ENCODE results near the gene ZNF598. TPM values are rescaled to one million over a fixed set of nuclear protein-coding genes. Genes with fewer than 3 reads are reported as not detected.

Gene ZNF598
- total RNA-seq, 1 experiment from 2014 or later, result 57.4 TPM

GRCh38 chr16:1991135-1991551 lies 18.5 kb downstream of the ZNF598 start:
- Histone ChIP-seq H2AFZ (ENCODE audit: low read depth, low read length, poor library complexity, severe bottlenecking) (no peak overlapping the region), H3K79me2 (ENCODE audit: insufficient read depth, low read length) (peaks cover under 1% of the 10 kb centered on the region; the same call in 1 of the 2 replicates), H3K9me3 (ENCODE audit: control insufficient read depth in 1 of 2, insufficient read depth in 1 of 2, low read depth in 1 of 2, low read length in 2 of 2) (no peaks in the 10 kb centered on the region), H3K27ac (ENCODE audit: low read depth, low read length) (peak overlapping the region; percentile 65; the same call in 1 of the 2 replicates), H3K27me3 (ENCODE audit: insufficient read depth, low read length) (no peaks in the 10 kb centered on the region), H4K20me1 (ENCODE audit: insufficient read depth) (no peaks in the 10 kb centered on the region), H3K36me3 (ENCODE audit: control insufficient read depth in 1 of 2, insufficient read depth in 2 of 2, low read length in 2 of 2) (peaks cover under 1 to 9% of the 10 kb centered on the region in 2 experiments; a peak in 2 of 4 replicates), H3K4me3 (replicated peaks in 1 of 2; ENCODE audit: low read depth in 1 of 2, low read length in 2 of 2) (no peak overlapping the region), H3K4me1 (ENCODE audit: control insufficient read depth in 1 of 2, insufficient read depth in 2 of 2, low read length in 2 of 2) (peaks cover 11 to 34% of the 10 kb centered on the region in 2 experiments; a peak in 3 of 4 replicates), H3K4me2 (ENCODE audit: low read length) (peak overlapping the region; percentile 67), H3K9me2 (ENCODE audit: insufficient read depth) (no peaks in the 10 kb centered on the region), H3K9ac (ENCODE audit: low read length) (no peak overlapping the region)
- no TSS peak for BruUV-seq (replicated peaks)
- CTCF ChIA-PET, result interaction anchor here (1.6 kb wide), 1 partner anchor 13 kb away, joined by 9 read pairs; no protein-coding TSS in a partner anchor
- POLR2A ChIA-PET, result no interaction called here
- ATAC-seq (no peak), DNase-seq (ENCODE audit: low read depth, low spot score) (no peak)
- intact Hi-C loops (cut with micrococcal nuclease), result no loop called here
- RAD21 ChIA-PET (ENCODE audit: low non-redundant PET in 1 of 2, low total read pairs in 2 of 2, uncharacterized antibody in 2 of 2, unreplicated experiment in 2 of 2), result no interaction called here
- no peak for TF ChIP-seq ELF1 (IDR thresholded peaks at IDR 0.05; ENCODE audit: borderline replicate concordance, low read depth)
- TF ChIP-seq CBX3 (IDR thresholded peaks at IDR 0.05; ENCODE audit: low read depth), result no peak
- no peak for TF ChIP-seq EGR1 (IDR thresholded peaks at IDR 0.05; ENCODE audit: low read depth)
- TF ChIP-seq SP1 (IDR thresholded peaks at IDR 0.05; ENCODE audit: low read depth), result no peak
- TF ChIP-seq, protein P1, sequence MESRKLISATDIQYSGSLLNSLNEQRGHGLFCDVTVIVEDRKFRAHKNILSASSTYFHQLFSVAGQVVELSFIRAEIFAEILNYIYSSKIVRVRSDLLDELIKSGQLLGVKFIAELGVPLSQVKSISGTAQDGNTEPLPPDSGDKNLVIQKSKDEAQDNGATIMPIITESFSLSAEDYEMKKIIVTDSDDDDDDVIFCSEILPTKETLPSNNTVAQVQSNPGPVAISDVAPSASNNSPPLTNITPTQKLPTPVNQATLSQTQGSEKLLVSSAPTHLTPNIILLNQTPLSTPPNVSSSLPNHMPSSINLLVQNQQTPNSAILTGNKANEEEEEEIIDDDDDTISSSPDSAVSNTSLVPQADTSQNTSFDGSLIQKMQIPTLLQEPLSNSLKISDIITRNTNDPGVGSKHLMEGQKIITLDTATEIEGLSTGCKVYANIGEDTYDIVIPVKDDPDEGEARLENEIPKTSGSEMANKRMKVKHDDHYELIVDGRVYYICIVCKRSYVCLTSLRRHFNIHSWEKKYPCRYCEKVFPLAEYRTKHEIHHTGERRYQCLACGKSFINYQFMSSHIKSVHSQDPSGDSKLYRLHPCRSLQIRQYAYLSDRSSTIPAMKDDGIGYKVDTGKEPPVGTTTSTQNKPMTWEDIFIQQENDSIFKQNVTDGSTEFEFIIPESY (IDR thresholded peaks at IDR 0.05; ENCODE audit: extremely low read depth, insufficient replicate concordance, low read length), result no peak
- no peak for TF ChIP-seq POLR2A (IDR thresholded peaks at IDR 0.05; ENCODE audit: borderline replicate concordance, extremely low read depth, insufficient read depth, insufficient read length)
- no peak for TF ChIP-seq RAD21 (IDR thresholded peaks at IDR 0.05; ENCODE audit: low read depth)
- no peak for TF ChIP-seq CEBPB (IDR thresholded peaks at IDR 0.05; ENCODE audit: low read depth)
- TF ChIP-seq, protein P2, sequence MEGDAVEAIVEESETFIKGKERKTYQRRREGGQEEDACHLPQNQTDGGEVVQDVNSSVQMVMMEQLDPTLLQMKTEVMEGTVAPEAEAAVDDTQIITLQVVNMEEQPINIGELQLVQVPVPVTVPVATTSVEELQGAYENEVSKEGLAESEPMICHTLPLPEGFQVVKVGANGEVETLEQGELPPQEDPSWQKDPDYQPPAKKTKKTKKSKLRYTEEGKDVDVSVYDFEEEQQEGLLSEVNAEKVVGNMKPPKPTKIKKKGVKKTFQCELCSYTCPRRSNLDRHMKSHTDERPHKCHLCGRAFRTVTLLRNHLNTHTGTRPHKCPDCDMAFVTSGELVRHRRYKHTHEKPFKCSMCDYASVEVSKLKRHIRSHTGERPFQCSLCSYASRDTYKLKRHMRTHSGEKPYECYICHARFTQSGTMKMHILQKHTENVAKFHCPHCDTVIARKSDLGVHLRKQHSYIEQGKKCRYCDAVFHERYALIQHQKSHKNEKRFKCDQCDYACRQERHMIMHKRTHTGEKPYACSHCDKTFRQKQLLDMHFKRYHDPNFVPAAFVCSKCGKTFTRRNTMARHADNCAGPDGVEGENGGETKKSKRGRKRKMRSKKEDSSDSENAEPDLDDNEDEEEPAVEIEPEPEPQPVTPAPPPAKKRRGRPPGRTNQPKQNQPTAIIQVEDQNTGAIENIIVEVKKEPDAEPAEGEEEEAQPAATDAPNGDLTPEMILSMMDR (IDR thresholded peaks at IDR 0.05 in 2 of 3, conservative IDR thresholded peaks at IDR 0.05 in 1 of 3; ENCODE audit: borderline replicate concordance in 1 of 3, insufficient read depth in 1 of 3, low read depth in 2 of 3, low read length in 2 of 3), result no peak
- TF ChIP-seq, protein P3, sequence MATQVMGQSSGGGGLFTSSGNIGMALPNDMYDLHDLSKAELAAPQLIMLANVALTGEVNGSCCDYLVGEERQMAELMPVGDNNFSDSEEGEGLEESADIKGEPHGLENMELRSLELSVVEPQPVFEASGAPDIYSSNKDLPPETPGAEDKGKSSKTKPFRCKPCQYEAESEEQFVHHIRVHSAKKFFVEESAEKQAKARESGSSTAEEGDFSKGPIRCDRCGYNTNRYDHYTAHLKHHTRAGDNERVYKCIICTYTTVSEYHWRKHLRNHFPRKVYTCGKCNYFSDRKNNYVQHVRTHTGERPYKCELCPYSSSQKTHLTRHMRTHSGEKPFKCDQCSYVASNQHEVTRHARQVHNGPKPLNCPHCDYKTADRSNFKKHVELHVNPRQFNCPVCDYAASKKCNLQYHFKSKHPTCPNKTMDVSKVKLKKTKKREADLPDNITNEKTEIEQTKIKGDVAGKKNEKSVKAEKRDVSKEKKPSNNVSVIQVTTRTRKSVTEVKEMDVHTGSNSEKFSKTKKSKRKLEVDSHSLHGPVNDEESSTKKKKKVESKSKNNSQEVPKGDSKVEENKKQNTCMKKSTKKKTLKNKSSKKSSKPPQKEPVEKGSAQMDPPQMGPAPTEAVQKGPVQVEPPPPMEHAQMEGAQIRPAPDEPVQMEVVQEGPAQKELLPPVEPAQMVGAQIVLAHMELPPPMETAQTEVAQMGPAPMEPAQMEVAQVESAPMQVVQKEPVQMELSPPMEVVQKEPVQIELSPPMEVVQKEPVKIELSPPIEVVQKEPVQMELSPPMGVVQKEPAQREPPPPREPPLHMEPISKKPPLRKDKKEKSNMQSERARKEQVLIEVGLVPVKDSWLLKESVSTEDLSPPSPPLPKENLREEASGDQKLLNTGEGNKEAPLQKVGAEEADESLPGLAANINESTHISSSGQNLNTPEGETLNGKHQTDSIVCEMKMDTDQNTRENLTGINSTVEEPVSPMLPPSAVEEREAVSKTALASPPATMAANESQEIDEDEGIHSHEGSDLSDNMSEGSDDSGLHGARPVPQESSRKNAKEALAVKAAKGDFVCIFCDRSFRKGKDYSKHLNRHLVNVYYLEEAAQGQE (IDR thresholded peaks at IDR 0.05; ENCODE audit: low read depth), result no peak
- TF ChIP-seq, protein P4, sequence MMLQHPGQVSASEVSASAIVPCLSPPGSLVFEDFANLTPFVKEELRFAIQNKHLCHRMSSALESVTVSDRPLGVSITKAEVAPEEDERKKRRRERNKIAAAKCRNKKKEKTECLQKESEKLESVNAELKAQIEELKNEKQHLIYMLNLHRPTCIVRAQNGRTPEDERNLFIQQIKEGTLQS (IDR thresholded peaks at IDR 0.05), result no peak
- TF ChIP-seq YY1 (IDR thresholded peaks at IDR 0.05; ENCODE audit: extremely low read depth, insufficient replicate concordance, low read depth, low read length), result no peak
- no peak for TF ChIP-seq EZH2 (IDR thresholded peaks at IDR 0.05)
- no peak for TF ChIP-seq SRF (IDR thresholded peaks at IDR 0.05; ENCODE audit: low read depth)
- no peak for TF ChIP-seq ZNF274 (IDR thresholded peaks at IDR 0.05; ENCODE audit: low read depth, low read length)
